ENCODE measurements around the gene UTP18. TPM values are rescaled to one million over a fixed set of nuclear protein-coding genes. Genes with fewer than 3 reads are reported as not detected.

The UTP18 gene
- total and polyA plus RNA-seq, 8 donors: 8.8 to 20.8 (median 13.9) TPM

DNA sequence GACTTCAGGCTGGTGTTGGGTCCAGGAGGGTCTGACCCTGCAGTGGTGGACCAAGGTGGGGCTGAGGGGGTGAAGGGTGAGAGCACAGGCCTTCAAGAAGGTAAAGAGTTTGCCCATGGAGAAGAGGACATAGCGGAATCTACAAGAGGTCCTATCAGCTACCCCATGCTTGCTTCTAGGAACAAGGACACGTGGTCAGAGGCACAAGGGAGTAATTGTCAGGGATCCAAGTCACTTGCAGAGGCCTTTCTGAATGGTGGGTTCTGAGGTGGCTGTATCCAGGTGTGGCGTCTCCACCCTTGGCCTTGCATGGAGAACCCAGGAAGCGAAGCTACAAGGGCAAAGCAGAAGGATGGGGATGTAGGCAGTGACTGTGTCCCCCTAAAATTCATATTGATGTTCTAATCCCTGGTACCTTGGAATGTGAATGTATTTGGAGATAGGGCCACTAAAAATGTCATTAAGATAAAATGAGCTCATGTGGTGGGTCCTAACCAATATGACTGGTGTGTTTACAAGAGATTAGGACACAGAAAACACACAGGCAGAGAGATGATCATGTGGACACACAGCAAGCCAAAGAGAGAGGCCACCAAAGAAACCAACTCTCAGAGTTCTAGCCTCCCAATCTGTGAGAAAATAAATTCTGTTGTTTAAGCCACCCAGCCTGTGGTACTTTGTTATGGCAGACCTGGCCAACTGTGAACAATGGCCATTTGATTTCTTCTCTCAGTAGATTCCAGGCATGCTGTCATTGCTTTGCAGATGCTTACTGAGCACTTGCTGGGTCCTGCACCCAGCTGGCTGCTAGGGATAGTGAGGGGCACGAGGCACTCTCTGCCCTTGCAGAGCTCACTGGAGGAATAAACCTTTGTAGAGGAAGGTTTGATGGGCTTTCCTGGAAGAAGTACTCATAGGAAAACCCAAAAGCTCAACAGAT is 75.8 kb downstream of the UTP18 start:
- ATAC-seq (no peak), DNase-seq (no peak), FAIRE-seq (no peak)
- H3K27me3 ChIP-seq: no peaks in the 10 kb centered on the region
- no peaks in the 10 kb centered on the region for H3K36me3 ChIP-seq
- TF ChIP-seq, protein P1, sequence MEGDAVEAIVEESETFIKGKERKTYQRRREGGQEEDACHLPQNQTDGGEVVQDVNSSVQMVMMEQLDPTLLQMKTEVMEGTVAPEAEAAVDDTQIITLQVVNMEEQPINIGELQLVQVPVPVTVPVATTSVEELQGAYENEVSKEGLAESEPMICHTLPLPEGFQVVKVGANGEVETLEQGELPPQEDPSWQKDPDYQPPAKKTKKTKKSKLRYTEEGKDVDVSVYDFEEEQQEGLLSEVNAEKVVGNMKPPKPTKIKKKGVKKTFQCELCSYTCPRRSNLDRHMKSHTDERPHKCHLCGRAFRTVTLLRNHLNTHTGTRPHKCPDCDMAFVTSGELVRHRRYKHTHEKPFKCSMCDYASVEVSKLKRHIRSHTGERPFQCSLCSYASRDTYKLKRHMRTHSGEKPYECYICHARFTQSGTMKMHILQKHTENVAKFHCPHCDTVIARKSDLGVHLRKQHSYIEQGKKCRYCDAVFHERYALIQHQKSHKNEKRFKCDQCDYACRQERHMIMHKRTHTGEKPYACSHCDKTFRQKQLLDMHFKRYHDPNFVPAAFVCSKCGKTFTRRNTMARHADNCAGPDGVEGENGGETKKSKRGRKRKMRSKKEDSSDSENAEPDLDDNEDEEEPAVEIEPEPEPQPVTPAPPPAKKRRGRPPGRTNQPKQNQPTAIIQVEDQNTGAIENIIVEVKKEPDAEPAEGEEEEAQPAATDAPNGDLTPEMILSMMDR (IDR thresholded peaks at IDR 0.05): no peak
- 81 to 86% methylated on average over 5 of the region's 5 CpGs for WGBS, 2 donors
- H3K4me1 ChIP-seq: no peaks in the 10 kb centered on the region
- H3K4me3 ChIP-seq: no peak overlapping the region
- no peak overlapping the region for H3K27ac ChIP-seq
- intact Hi-C loops (cut with DNase I): no loop called here
- no peaks in the 10 kb centered on the region for H3K9me3 ChIP-seq

DNA sequence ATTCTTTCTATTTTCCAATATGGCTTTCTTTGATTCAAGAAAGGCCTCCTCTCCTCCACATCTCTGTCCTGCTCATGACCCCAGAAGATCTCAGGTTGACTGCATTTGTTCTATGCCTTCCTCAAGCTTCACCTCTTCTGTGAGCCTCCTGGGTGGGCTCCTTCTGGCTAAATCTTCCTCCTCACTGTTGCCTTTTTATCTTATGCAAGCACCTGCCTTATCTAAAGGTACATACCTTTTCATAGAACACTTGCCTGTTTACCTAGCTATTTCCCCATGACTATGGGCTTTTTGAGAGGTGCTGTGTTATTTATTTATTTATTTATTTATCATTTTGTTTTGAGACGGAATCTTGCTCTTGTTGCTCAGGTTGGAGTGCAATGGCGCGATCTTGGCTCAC is 81.1 kb downstream of the UTP18 start:
- Histone ChIP-seq H3K4me3 (no peak overlapping the region), H3K27me3 (no peaks in the 10 kb centered on the region), H3K27ac (no peak overlapping the region), H3K9me3 (no peaks in the 10 kb centered on the region), H3K4me1 (no peaks in the 10 kb centered on the region), H3K36me3 (no peaks in the 10 kb centered on the region)
- intact Hi-C loops (cut with DNase I): no loop called here
- FAIRE-seq (no peak), ATAC-seq (no peak), DNase-seq (no peak)
- TF ChIP-seq, protein P1 (IDR thresholded peaks at IDR 0.05): no peak
- 86 to 92% methylated on average over 3 of the region's 3 CpGs for WGBS, 2 donors

GRCh38 chr17:51342257-51342656 is 81.9 kb downstream of the UTP18 start:
- DNase-seq (no peak), ATAC-seq (no peak), FAIRE-seq (no peak)
- TF ChIP-seq, protein P1 (IDR thresholded peaks at IDR 0.05): no peak
- Histone ChIP-seq H3K4me1 (no peaks in the 10 kb centered on the region), H3K4me3 (no peak overlapping the region), H3K27ac (no peak overlapping the region), H3K27me3 (no peaks in the 10 kb centered on the region), H3K36me3 (no peaks in the 10 kb centered on the region), H3K9me3 (no peaks in the 10 kb centered on the region)
- WGBS, 2 donors: 65 to 71% methylated on average over 2 of the region's 2 CpGs
- intact Hi-C loops (cut with DNase I): no loop called here

- no peak overlapping the region for H3K4me3 ChIP-seq
- no peak overlapping the region for H3K27ac ChIP-seq
- TF ChIP-seq, protein P1 (IDR thresholded peaks at IDR 0.05): no peak
- no peak for FAIRE-seq
- no peak for ATAC-seq
- intact Hi-C loops (cut with DNase I): no loop called here
- no peaks in the 10 kb centered on the region for H3K9me3 ChIP-seq
- no peaks in the 10 kb centered on the region for H3K27me3 ChIP-seq
- H3K4me1 ChIP-seq: no peaks in the 10 kb centered on the region
- no peaks in the 10 kb centered on the region for H3K36me3 ChIP-seq
- WGBS, 2 donors: 86 to 89% methylated on average over 9 of the region's 9 CpGs
- no peak for DNase-seq
Observed at GRCh38 chr17:51344532-51344931, 84.2 kb downstream of the UTP18 start.
